A549 (cell line): ENCODE measurements around the gene SERPIND1.

ENCODE experiments used
- CTCF ChIP-seq: fragments of >200 bp; sonication (Bioruptor Twin); formaldehyde crosslinking; IDR thresholded peaks from 3 replicates; pipeline ENCODE4 v1.5.1; 2016
- E2F6 ChIP-seq: IDR thresholded peaks from 2 replicates; pipeline ENCODE4 v1.6.1; 2012; ENCODE audit warnings: low read depth, borderline replicate concordance
- EHMT2 ChIP-seq: fragments of 200-600 bp; sonication (generic); IDR thresholded peaks from 2 replicates; pipeline ENCODE4 v1.6.1; 2016; ENCODE audit warnings: antibody characterized with exemption, low read depth, mild to moderate bottlenecking, moderate library complexity
- EP300 ChIP-seq, 2 experiments: fragments of >200 bp; sonication (Bioruptor Twin); formaldehyde crosslinking; IDR thresholded peaks; 2 replicates in 1 of 2; 3 replicates in 1 of 2; pipeline ENCODE4 v1.6.1; 2016 to 2017
- HOXA7 ChIP-seq: fragments of 250-450 bp; sonication (Bioruptor Pico); IDR thresholded peaks from 2 replicates; pipeline ENCODE4 v1.5.0; 2020; ENCODE audit warnings: mild to moderate bottlenecking, moderate library complexity
- JUNB ChIP-seq: fragments of >200 bp; sonication (Bioruptor Twin); formaldehyde crosslinking; IDR thresholded peaks from 2 replicates; pipeline ENCODE4 v1.6.1; 2016
- KDM5A ChIP-seq: fragments of 200-600 bp; sonication (generic); IDR thresholded peaks from 2 replicates; pipeline ENCODE4 v1.6.1; 2016; ENCODE audit warnings: antibody characterized with exemption, mild to moderate bottlenecking
- PBX3 ChIP-seq: IDR thresholded peaks from 2 replicates; pipeline ENCODE4 v1.6.1; 2012
- PHF8 ChIP-seq: fragments of 200-600 bp; sonication (generic); IDR thresholded peaks from 2 replicates; pipeline ENCODE4 v1.6.1; 2016; ENCODE audit warnings: low read depth, mild to moderate bottlenecking, antibody characterized with exemption, moderate library complexity, borderline replicate concordance
- POLR2A ChIP-seq: IDR thresholded peaks from 2 replicates; pipeline ENCODE4 v1.6.1; 2012; ENCODE audit warnings: mild to moderate bottlenecking, low read length
- SMC3 ChIP-seq: fragments of >200 bp; sonication (Bioruptor Twin); formaldehyde crosslinking; IDR thresholded peaks from 3 replicates; pipeline ENCODE4 v1.6.1; 2018; ENCODE audit warnings: inconsistent platforms
- ZC3H11A ChIP-seq: fragments of 450-650 bp; IDR thresholded peaks from 2 replicates; pipeline ENCODE4 v1.6.1; 2014; ENCODE audit warnings: antibody characterized with exemption, mild to moderate bottlenecking

DNA sequence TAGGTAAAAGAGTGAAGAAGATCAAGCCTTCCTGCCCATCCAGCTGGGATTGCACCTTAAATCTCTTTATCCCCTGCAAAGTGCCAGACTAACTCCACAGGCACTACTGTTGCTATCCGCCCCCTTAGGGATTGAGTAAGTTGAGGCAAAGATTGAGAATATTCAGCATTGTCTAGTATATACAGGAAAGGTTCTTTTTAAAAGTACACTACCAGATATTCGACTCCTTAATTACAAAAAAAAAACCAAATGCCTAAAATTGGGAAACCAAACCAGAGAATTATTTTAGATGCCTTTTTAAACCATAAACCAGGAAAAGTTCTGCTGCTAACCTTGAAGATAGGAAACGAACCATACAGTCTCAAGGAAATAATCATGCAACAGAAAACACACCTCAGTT, 11.5 kb downstream of the SERPIND1 start:
- TF ChIP-seq PHF8 (no peak), PBX3 (no peak), CTCF (no peak), EP300 (IDR thresholded peaks at IDR 0.05) (no peak), KDM5A (no peak), HOXA7 (CRISPR knock-in tag) (no peak), SMC3 (no peak), POLR2A (no peak), ZC3H11A (no peak), EHMT2 (no peak), JUNB (no peak), E2F6 (no peak)
